H9 (cell line): ENCODE results near the gene PLEKHN1. TPM values are rescaled to one million over a fixed set of nuclear protein-coding genes. Genes with fewer than 3 reads are reported as not detected.

Experiments
- DNase-seq: peaks from one replicate; pipeline ENCODE4 v3.0.0-alpha.2; 2017
- H2AFZ ChIP-seq: one replicate; pipeline ENCODE4 v1.6.1; 2013; ENCODE audit warnings: mild to moderate bottlenecking, low read length, control low read depth, moderate library complexity
- H2AK5ac ChIP-seq: 2 replicates; pipeline ENCODE4 v1.6.1; 2013; ENCODE audit warnings: low read length, control low read depth, mixed read lengths; ENCODE audit not compliant: insufficient read length
- H2BK120ac ChIP-seq: one replicate; pipeline ENCODE4 v1.6.1; 2013; ENCODE audit warnings: low read depth, mild to moderate bottlenecking, low read length, control low read depth, inconsistent platforms; ENCODE audit not compliant: poor library complexity, severe bottlenecking
- H2BK12ac ChIP-seq: 2 replicates; pipeline ENCODE4 v1.6.1; 2013; ENCODE audit warnings: low read length, control low read depth, mixed read lengths, low read depth; ENCODE audit not compliant: insufficient read length
- H2BK15ac ChIP-seq: 2 replicates; pipeline ENCODE4 v1.6.1; 2013; ENCODE audit warnings: low read depth, low read length, control low read depth
- H2BK20ac ChIP-seq: one replicate; pipeline ENCODE4 v1.6.1; 2013; ENCODE audit warnings: low read depth, mild to moderate bottlenecking, low read length, control low read depth, inconsistent platforms; ENCODE audit not compliant: poor library complexity, severe bottlenecking
- H2BK5ac ChIP-seq: 2 replicates; pipeline ENCODE4 v1.6.1; 2013; ENCODE audit warnings: low read length, control low read depth, mixed read lengths; ENCODE audit not compliant: insufficient read length
- H3K14ac ChIP-seq: 2 replicates; pipeline ENCODE4 v1.6.1; 2013; ENCODE audit warnings: low read length, control low read depth; ENCODE audit not compliant: insufficient read depth
- H3K18ac ChIP-seq: 2 replicates; pipeline ENCODE4 v1.6.1; 2013; ENCODE audit warnings: low read depth, mild to moderate bottlenecking, mixed read lengths, low read length, control low read depth; ENCODE audit not compliant: insufficient read length
- H3K23ac ChIP-seq: 2 replicates; pipeline ENCODE4 v1.6.1; 2013; ENCODE audit warnings: low read length, control low read depth, mixed read lengths, low read depth; ENCODE audit not compliant: insufficient read length
- H3K23me2 ChIP-seq: 2 replicates; pipeline ENCODE4 v1.6.1; 2013; ENCODE audit warnings: low read depth, mild to moderate bottlenecking, mixed read lengths, low read length, control low read depth; ENCODE audit not compliant: insufficient read length, poor library complexity, severe bottlenecking
- H3K27ac ChIP-seq: 2 replicates; pipeline ENCODE4 v1.5.1; 2013; ENCODE audit warnings: low read length, control low read depth, mixed read lengths, low read depth; ENCODE audit not compliant: insufficient read length
- H3K27me3 ChIP-seq: 2 replicates; pipeline ENCODE4 v1.6.1; 2013; ENCODE audit warnings: low read length, control low read depth, inconsistent platforms; ENCODE audit not compliant: insufficient read depth
- H3K4ac ChIP-seq: 2 replicates; pipeline ENCODE4 v1.6.1; 2013; ENCODE audit warnings: low read depth, mild to moderate bottlenecking, control low read depth, inconsistent platforms, low read length, moderate library complexity
- H3K4me1 ChIP-seq: 2 replicates; pipeline ENCODE4 v1.6.1; 2013; ENCODE audit warnings: low read length, control low read depth, inconsistent platforms; ENCODE audit not compliant: insufficient read depth
- H3K4me2 ChIP-seq: 2 replicates; pipeline ENCODE4 v1.6.1; 2013; ENCODE audit warnings: low read length, control low read depth, mixed read lengths; ENCODE audit not compliant: insufficient read length, insufficient read depth
- H3K56ac ChIP-seq: 2 replicates; pipeline ENCODE4 v1.6.1; 2013; ENCODE audit warnings: low read depth, mild to moderate bottlenecking, mixed read lengths, low read length, control low read depth; ENCODE audit not compliant: insufficient read length
- H3K79me1 ChIP-seq: 2 replicates; pipeline ENCODE4 v1.6.1; 2013; ENCODE audit warnings: low read depth, mild to moderate bottlenecking, moderate library complexity, low read length, control low read depth, inconsistent platforms; ENCODE audit not compliant: insufficient read depth, poor library complexity, severe bottlenecking
- H3K79me2 ChIP-seq: 2 replicates; pipeline ENCODE4 v1.6.1; 2013; ENCODE audit warnings: low read length, control low read depth, inconsistent platforms; ENCODE audit not compliant: insufficient read depth
- H3K9ac ChIP-seq: 2 replicates; pipeline ENCODE4 v1.6.1; 2013; ENCODE audit warnings: low read length, control low read depth, mixed read lengths; ENCODE audit not compliant: insufficient read length; ENCODE audit errors: extremely low read depth
- H3K9me3 ChIP-seq: one replicate; pipeline ENCODE4 v1.6.1; 2013; ENCODE audit warnings: low read depth, low read length, inconsistent platforms; ENCODE audit not compliant: control insufficient read depth
- H3T11ph ChIP-seq: one replicate; pipeline ENCODE4 v1.6.1; 2013; ENCODE audit warnings: mild to moderate bottlenecking, low read length, control low read depth, inconsistent platforms
- H4K20me1 ChIP-seq: one replicate; pipeline ENCODE4 v1.6.1; 2013; ENCODE audit not compliant: control insufficient read depth, insufficient read length, insufficient read depth
- H4K5ac ChIP-seq: 2 replicates; pipeline ENCODE4 v1.6.1; 2013; ENCODE audit warnings: low read depth, mild to moderate bottlenecking, mixed read lengths, low read length, control low read depth; ENCODE audit not compliant: insufficient read length
- H4K8ac ChIP-seq: replicated peaks from 2 replicates; pipeline ENCODE4 v1.6.1; 2013; ENCODE audit warnings: low read length, control low read depth, mixed read lengths, low read depth; ENCODE audit not compliant: insufficient read length
- H4K91ac ChIP-seq: 2 replicates; pipeline ENCODE4 v1.6.1; 2013; ENCODE audit warnings: low read depth, mild to moderate bottlenecking, moderate library complexity, mixed read lengths, low read length, control low read depth; ENCODE audit not compliant: insufficient read length
- H3K27ac Mint-ChIP-seq, 3 experiments: 2 replicates in 2 of 3; 3 replicates in 1 of 3; pipeline ENCODE4 v1.8.0; 2020 to 2021; ENCODE audit warnings: mixed read lengths in 3 of 3, mild to moderate bottlenecking in 1 of 3, moderate library complexity in 1 of 3
- H3K27me3 Mint-ChIP-seq: 2 replicates; pipeline ENCODE4 v1.8.0; 2021; ENCODE audit warnings: low read depth, mild to moderate bottlenecking, moderate library complexity, mixed read lengths
- H3K36me3 Mint-ChIP-seq, 3 experiments: 2 replicates in 2 of 3; 3 replicates in 1 of 3; pipeline ENCODE4 v1.8.0; 2020 to 2021; ENCODE audit warnings: low read depth in 3 of 3, mixed read lengths in 3 of 3; ENCODE audit not compliant: insufficient read depth in 1 of 3
- H3K4me1 Mint-ChIP-seq, 2 experiments: 2 replicates each; pipeline ENCODE4 v1.8.0; 2020; ENCODE audit warnings: mixed read lengths in 2 of 2
- H3K4me3 Mint-ChIP-seq, 2 experiments: 2 replicates in 1 of 2; 3 replicates in 1 of 2; pipeline ENCODE4 v1.8.0; 2020 to 2021; ENCODE audit warnings: mild to moderate bottlenecking in 2 of 2, mixed read lengths in 2 of 2, moderate library complexity in 1 of 2
- H3K9me3 Mint-ChIP-seq, 2 experiments: 2 replicates in 1 of 2; 3 replicates in 1 of 2; pipeline ENCODE4 v1.8.0; 2020; ENCODE audit warnings: mild to moderate bottlenecking in 2 of 2, mixed read lengths in 2 of 2, moderate library complexity in 1 of 2
- WGBS: extraction: QIAGEN DNeasy Blood & Tissue Kit; methylation state at CpG from one replicate; pipeline ENCODE4 v1.1.7; 2013; ENCODE audit warnings: missing lambda C conversion rate, low lambda C conversion rate, mixed read lengths; ENCODE audit not compliant: insufficient read length; ENCODE audit errors: extremely low coverage; 5-methylcytosine and 5-hydroxymethylcytosine counted together
- total RNA-seq: library from RNA; stranded (reverse); gene quantifications from 2 replicates; pipeline ENCODE4 v1.2.1, GENCODE V29; 2021
- TF ChIP-seq, protein P1 (sequence below): fragments of 200-600 bp; sonication (generic); conservative IDR thresholded peaks from 3 replicates; pipeline ENCODE4 v1.8.0; 2021; ENCODE audit warnings: antibody characterized with exemption, mild to moderate bottlenecking

The PLEKHN1 gene
- total RNA-seq, 1 experiment from 2014 or later = 3.0 TPM

DNA sequence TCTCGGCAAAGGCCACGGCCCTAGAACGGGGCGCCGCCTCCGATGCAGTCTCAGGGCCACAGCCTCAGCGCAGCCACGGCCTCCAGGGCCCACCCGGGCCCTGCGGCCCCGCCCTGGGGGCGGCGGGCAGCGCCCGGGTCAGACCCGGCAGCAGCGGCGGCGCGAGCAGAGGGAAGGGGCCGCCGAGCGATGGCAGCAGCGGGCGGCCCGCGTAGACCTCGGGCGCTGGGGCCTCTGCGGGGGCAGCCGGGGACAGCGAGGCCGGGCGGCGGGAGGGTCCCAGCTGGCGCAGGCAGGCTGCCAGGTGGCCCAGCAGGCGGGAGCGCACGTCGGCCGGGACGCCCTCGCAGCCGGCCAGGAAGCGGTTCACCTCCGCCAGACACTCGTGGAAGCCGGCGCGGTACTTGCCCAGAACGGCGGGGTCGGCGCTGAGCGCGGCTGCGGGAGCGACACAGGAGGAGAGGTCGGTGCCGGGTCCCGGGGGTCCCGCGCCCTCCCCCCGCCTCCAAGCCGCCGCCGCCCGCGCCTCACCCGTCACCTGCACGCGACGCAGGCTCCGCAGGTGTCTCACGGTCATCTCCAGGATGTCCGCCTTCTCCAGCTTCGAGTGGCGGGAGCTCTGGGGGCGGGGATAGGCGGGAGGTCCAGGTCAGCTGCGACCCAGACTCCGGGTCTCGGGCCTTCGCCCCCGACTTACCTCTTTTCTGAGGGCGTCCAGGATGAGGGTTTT is 32.9 kb downstream of the PLEKHN1 start:
- Histone ChIP-seq H3K9me3 (no peaks in the 10 kb centered on the region), H3K4me1 (0 out of 2 replicates have a peak, but pooled peaks cover 1% of the 10 kb centered on the region), H4K91ac (no peak overlapping the region), H2BK20ac (no peak overlapping the region), H2AK5ac (no peak overlapping the region), H3K4ac (no peak overlapping the region), H3K79me2 (no peaks in the 10 kb centered on the region), H4K5ac (no peak overlapping the region), H2AFZ (no peak overlapping the region), H3K18ac (no peak overlapping the region), H4K20me1 (no peaks in the 10 kb centered on the region), H3K9ac (no peak overlapping the region), H4K8ac (no peak overlapping the region), H3K27me3 (peaks cover 37% of the 10 kb centered on the region; the same call in 1 of the 2 replicates), H2BK12ac (no peak overlapping the region), H3K27ac (no peak overlapping the region), H3K4me2 (peak overlapping the region; percentile 17), H3T11ph (no peak overlapping the region), H2BK15ac (no peak overlapping the region), H2BK5ac (no peak overlapping the region), H3K23ac (no peak overlapping the region), H3K56ac (no peak overlapping the region), H3K14ac (no peak overlapping the region), H3K23me2 (peaks cover 20% of the 10 kb centered on the region), H3K79me1 (no peaks in the 10 kb centered on the region), H2BK120ac (no peak overlapping the region)
- Mint-ChIP-seq H3K4me3 (peak overlapping the region in 1 of 2 experiments; percentile 68; a peak in 3 of 5 replicates), H3K36me3 (no peaks in the 10 kb centered on the region), H3K27ac (no peak overlapping the region), H3K27me3 (peaks cover 79% of the 10 kb centered on the region), H3K9me3 (no peaks in the 10 kb centered on the region), H3K4me1 (peaks cover 5 to 18% of the 10 kb centered on the region in 2 experiments)
- TF ChIP-seq, protein P1, sequence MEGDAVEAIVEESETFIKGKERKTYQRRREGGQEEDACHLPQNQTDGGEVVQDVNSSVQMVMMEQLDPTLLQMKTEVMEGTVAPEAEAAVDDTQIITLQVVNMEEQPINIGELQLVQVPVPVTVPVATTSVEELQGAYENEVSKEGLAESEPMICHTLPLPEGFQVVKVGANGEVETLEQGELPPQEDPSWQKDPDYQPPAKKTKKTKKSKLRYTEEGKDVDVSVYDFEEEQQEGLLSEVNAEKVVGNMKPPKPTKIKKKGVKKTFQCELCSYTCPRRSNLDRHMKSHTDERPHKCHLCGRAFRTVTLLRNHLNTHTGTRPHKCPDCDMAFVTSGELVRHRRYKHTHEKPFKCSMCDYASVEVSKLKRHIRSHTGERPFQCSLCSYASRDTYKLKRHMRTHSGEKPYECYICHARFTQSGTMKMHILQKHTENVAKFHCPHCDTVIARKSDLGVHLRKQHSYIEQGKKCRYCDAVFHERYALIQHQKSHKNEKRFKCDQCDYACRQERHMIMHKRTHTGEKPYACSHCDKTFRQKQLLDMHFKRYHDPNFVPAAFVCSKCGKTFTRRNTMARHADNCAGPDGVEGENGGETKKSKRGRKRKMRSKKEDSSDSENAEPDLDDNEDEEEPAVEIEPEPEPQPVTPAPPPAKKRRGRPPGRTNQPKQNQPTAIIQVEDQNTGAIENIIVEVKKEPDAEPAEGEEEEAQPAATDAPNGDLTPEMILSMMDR = no peak
- no CpG with 5 or more reads among the region's 86 CpGs for WGBS
- DNase-seq = peak; percentile 56
